Mesothelial cell of epicardium (in vitro differentiated cells): ENCODE measurements around the gene AREL1. TPM values are rescaled to one million over a fixed set of nuclear protein-coding genes. Genes with fewer than 3 reads are reported as not detected.

Source experiments
- DNase-seq, 2 experiments: peaks; one replicate each; pipeline ENCODE4 v3.0.0; 2021; ENCODE audit warnings: low spot score in 2 of 2; ENCODE audit not compliant: unreplicated experiment in 2 of 2
- H3K27ac Mint-ChIP-seq: 2 replicates; pipeline ENCODE4 v1.8.0; 2021; ENCODE audit warnings: mixed read lengths
- H3K27me3 Mint-ChIP-seq: 2 replicates; pipeline ENCODE4 v1.8.0; 2021; ENCODE audit warnings: low read depth, mixed read lengths
- H3K36me3 Mint-ChIP-seq: 2 replicates; pipeline ENCODE4 v1.8.0; 2021; ENCODE audit warnings: mixed read lengths
- H3K4me1 Mint-ChIP-seq: 2 replicates; pipeline ENCODE4 v1.8.0; 2021; ENCODE audit warnings: mixed read lengths
- H3K4me3 Mint-ChIP-seq: 2 replicates; pipeline ENCODE4 v1.8.0; 2021; ENCODE audit warnings: mild to moderate bottlenecking, moderate library complexity, mixed read lengths
- H3K9me3 Mint-ChIP-seq: 2 replicates; pipeline ENCODE4 v1.8.0; 2021; ENCODE audit warnings: mixed read lengths
- total RNA-seq: library from RNA; stranded (reverse); gene quantifications from 3 replicates; pipeline ENCODE4 v1.2.1, GENCODE V29; 2021
- TF ChIP-seq, protein P1 (sequence below): fragments of 200-600 bp; sonication (generic); IDR thresholded peaks from one replicate; pipeline ENCODE4 v1.5.0; 2021; ENCODE audit warnings: antibody characterized with exemption; ENCODE audit not compliant: unreplicated experiment

Gene AREL1
- total RNA-seq, 1 donor from 2014 or later: 55.5 TPM

DNA sequence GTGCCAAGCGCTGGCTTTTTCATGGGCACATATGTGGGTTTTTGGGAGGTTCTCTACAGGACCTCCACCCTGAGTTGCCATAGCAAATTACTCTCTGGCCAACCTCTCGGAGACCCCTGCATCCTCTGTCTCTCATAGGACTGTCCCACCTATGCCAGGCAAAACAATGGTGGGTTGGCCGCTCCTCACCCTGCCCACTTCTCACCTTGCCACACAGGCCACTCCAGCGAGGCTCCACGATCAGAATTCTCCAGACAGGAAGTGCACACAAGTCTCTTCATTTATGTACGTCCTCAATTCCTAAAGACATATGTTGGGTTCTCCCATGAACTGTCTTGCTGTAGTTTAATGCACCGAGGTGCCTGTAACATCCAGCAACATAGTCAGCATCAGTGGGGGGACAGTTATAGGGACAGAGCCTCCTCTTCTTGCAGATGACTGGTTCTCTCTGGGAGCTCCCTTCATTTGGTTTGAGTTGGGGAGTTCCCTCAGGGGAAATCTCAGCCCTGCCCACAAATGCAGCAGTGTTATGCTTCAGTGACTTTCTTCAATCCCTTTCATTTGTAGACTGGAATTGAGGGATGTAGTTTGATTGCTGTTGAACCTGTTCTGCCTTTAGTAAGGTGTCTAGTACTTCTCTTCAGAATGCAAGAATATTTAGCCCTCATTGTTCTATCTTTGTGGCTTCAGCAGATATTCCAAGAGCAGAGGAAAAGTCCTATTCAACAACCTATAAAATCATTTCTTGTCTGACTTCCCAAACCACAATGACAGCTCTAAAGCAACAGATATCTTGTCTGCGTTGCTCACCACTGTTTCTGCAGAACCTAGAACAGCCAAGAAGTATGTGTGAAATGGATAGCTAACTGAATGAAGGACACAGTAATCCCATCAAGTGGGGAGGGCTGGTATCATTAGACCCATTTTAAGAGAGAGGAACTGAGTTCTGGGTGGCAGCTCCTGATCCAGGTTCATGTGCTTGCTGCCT lies 98.1 kb downstream of the AREL1 start:
- no peak for DNase-seq
- peaks cover 52% of the 10 kb centered on the region for H3K27me3 Mint-ChIP-seq
- H3K4me1 Mint-ChIP-seq: peaks cover 2% of the 10 kb centered on the region
- TF ChIP-seq, protein P1, sequence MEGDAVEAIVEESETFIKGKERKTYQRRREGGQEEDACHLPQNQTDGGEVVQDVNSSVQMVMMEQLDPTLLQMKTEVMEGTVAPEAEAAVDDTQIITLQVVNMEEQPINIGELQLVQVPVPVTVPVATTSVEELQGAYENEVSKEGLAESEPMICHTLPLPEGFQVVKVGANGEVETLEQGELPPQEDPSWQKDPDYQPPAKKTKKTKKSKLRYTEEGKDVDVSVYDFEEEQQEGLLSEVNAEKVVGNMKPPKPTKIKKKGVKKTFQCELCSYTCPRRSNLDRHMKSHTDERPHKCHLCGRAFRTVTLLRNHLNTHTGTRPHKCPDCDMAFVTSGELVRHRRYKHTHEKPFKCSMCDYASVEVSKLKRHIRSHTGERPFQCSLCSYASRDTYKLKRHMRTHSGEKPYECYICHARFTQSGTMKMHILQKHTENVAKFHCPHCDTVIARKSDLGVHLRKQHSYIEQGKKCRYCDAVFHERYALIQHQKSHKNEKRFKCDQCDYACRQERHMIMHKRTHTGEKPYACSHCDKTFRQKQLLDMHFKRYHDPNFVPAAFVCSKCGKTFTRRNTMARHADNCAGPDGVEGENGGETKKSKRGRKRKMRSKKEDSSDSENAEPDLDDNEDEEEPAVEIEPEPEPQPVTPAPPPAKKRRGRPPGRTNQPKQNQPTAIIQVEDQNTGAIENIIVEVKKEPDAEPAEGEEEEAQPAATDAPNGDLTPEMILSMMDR: no peak
- no peak overlapping the region for H3K27ac Mint-ChIP-seq
- no peak overlapping the region for H3K4me3 Mint-ChIP-seq
- H3K36me3 Mint-ChIP-seq: no peaks in the 10 kb centered on the region
- H3K9me3 Mint-ChIP-seq: no peaks in the 10 kb centered on the region

DNA sequence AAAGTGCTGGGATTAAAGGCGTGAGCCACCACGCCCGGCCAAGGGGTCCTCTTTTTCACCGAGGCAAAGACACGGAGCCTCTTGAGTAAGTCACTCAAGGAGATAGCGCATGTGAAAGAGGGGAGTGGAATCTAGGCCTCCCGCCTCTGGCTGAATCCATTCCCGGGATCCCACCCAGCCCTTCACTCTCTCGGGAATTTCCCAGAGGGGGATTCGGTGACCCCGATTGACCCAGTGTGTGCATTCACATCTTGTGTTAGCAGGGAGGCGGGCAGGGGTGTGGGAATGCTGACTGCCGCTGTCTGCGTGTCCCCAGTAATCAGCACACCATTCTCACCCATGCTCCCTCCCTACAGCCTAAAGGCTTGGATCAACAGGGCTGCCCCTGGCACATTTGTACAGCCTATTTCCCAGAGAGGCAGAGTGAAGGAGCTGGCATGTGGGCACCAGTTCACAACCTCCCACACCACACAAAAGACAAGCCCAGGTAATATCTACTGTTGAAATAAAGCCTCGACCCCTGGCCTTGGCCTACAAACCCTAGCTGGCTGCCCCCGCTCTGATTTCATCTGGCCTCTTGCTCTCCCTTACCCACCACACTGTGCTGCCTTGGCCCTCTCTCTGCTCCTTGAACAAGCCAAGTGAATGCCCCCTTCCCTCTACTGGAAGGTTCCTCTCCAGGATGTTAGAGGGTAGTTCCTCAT lies 99.5 kb downstream of the AREL1 start:
- TF ChIP-seq, protein P1: no peak
- Mint-ChIP-seq H3K27me3 (peaks cover 63% of the 10 kb centered on the region), H3K4me3 (peak overlapping the region; percentile 51), H3K9me3 (no peaks in the 10 kb centered on the region), H3K36me3 (no peaks in the 10 kb centered on the region), H3K27ac (no peak overlapping the region), H3K4me1 (no peaks in the 10 kb centered on the region)
- no peak for DNase-seq

DNA sequence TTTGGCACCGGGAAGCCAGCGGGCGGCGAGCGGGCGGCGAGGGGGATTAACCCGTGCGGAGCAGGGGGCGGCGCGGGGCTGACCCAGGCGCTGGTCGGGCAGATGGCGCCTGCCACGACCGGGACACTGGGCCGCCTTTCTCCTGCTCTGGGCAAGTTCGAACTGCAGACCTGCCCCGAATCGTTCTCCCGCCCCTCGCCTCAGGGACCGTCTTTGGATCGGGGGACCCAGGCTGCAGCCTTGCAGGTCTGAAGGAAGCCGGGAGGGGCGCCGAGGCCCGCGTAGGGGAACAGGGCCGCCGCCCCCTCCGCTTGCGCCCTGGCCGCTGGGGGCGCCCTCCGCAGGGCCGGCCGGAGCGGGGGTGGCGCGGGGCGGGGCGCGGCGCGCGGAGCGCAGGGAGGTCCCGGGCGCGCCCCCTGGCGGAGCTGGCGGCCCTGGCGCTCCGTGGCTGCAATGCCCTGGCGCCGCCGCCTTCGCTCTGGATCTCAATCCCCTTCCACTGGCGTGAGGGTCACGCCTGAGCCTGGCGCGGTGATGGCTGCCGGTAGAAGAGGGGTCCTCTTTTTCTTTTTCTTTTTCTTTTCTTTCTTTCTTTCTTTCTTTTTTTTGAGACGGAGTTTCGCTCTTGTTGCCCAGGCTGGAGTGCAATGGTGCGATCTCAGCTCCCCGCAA lies 100.4 kb downstream of the AREL1 start:
- H3K9me3 Mint-ChIP-seq: no peaks in the 10 kb centered on the region
- TF ChIP-seq, protein P1: peak; percentile 48
- H3K4me3 Mint-ChIP-seq: peak overlapping the region; percentile 65
- no peaks in the 10 kb centered on the region for H3K4me1 Mint-ChIP-seq
- DNase-seq: peak; percentile 79 to 86
- no peaks in the 10 kb centered on the region for H3K36me3 Mint-ChIP-seq
- peaks cover 63% of the 10 kb centered on the region for H3K27me3 Mint-ChIP-seq
- H3K27ac Mint-ChIP-seq: no peak overlapping the region

DNA sequence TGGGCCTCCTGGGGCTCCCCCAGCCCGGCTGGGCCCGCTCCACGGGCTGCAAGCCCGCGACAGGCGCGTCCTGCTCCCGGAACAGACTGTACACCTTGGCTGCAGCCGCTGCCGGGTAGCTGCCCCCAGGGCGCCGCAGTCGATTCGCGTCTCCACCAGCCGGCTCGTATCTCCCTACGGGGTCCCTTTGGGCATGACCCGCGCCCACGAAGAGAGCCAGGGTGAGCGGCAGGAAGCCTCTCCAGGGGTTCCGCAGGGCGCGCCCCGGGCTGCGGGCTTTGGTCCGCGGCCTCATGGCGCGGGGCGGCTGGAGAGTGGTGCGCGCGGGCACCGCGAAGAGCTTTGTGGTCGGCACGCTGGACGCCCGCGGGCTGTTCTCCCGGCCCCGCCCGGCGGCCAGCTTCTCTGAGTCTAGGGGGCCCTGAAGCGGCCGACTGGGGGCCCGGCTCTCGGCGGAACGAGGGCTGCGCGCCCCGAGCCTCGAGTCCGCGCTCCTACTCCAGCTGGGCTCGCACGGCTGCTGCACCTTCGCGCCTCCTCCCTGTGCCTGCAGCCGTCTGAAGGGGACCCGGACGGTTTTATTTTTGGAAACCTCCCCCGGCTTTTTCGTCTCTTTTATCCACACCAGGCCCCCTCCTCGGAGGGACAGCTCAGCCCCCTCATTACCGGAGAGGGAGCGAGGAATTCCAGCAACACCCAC lies 101.1 kb downstream of the AREL1 start, which contains the start of gene LTBP2:
TSS of gene LTBP2 (minus strand) at position 588 of the 700 bp plus-strand sequence. CDS start at position 295, 293 bp downstream.
- Mint-ChIP-seq H3K27me3 (peaks cover 65% of the 10 kb centered on the region), H3K27ac (no peak within 1 kb of the TSS), H3K9me3 (no peaks in the 10 kb centered on the region), H3K36me3 (no peaks in the 10 kb centered on the region), H3K4me3 (peak within 1 kb of the TSS; percentile 65), H3K4me1 (no peaks in the 10 kb centered on the region)
- DNase-seq: no peak
- TF ChIP-seq, protein P1: no peak

Other genes with a start within 250 kb of the AREL1 start
- gene NPC2, start 219.8 kb downstream of the AREL1 start, total RNA-seq: 178 to 194 TPM (median 178 TPM) in 3 replicates
- gene ISCA2, start 219.3 kb downstream of the AREL1 start, total RNA-seq: 24.0 to 25.4 TPM (median 24.1 TPM) in 3 replicates
- 2.9 to 3.4 TPM (median 3.4 TPM) in 3 replicates for gene LTBP2, start 100.8 kb downstream of the AREL1 start, total RNA-seq
- 43.9 to 46.8 TPM (median 44.5 TPM) in 3 replicates for gene FCF1, start 64 bp upstream of the AREL1 start, total RNA-seq
- 125 to 135 TPM (median 125 TPM) in 3 replicates for gene YLPM1, start 50.2 kb upstream of the AREL1 start, total RNA-seq
- not detected in 3 replicates for gene PROX2, start 163.1 kb upstream of the AREL1 start, total RNA-seq
- gene DLST, start 168.8 kb upstream of the AREL1 start, total RNA-seq: 74.4 to 81.5 TPM (median 79.7 TPM) in 3 replicates
- gene RPS6KL1, start 210.2 kb upstream of the AREL1 start, total RNA-seq: 0.13 to 1.1 TPM (median 0.70 TPM) in 3 replicates
- gene PGF, start 242.5 kb upstream of the AREL1 start, total RNA-seq: 8.4 to 9.6 TPM (median 8.6 TPM) in 3 replicates